HG03469 (cell line): Measurements from ENCODE around the gene FBXL13.
"Not testable (repeated sequence)": the region's sequence is repeated elsewhere in the genome, so short reads cannot be mapped to it uniquely, and the experiment has no call there.

Experiments used
- ATAC-seq: cut with Tn5 transposase; IDR thresholded peaks from one replicate; pipeline ENCODE4 v1.9.1; 2021; ENCODE audit warnings: mild to moderate bottlenecking, moderate library complexity, moderate number of reproducible peaks; ENCODE audit not compliant: unreplicated experiment

FBXL13 gene

GRCh38 chr7:102866535-102867215, 207.9 kb downstream of the FBXL13 start:
- no peak for ATAC-seq

GRCh38 chr7:102864958-102865357, 209.6 kb downstream of the FBXL13 start:
- ATAC-seq, result no peak

- ATAC-seq, result no peak
Measured at GRCh38 chr7:102860351-102860811, 214.2 kb downstream of the FBXL13 start.

- ATAC-seq, result no peak
Measured at GRCh38 chr7:102859799-102860125, 214.8 kb downstream of the FBXL13 start.

- ATAC-seq, result no peak
Measured at GRCh38 chr7:102859084-102859798, 215.4 kb downstream of the FBXL13 start.

- no peak for ATAC-seq
Measured at GRCh38 chr7:102856036-102856435, 218.6 kb downstream of the FBXL13 start.

- no peak for ATAC-seq
Measured at GRCh38 chr7:102849538-102849937, 225.1 kb downstream of the FBXL13 start.

GRCh38 chr7:102849079-102849478, 225.5 kb downstream of the FBXL13 start:
- no peak for ATAC-seq

- no peak for ATAC-seq
Measured at GRCh38 chr7:102845346-102845745, 229.2 kb downstream of the FBXL13 start.

- ATAC-seq, result peak; percentile 83
Measured at GRCh38 chr7:102843850-102844249, 230.7 kb downstream of the FBXL13 start.

- ATAC-seq, result no peak
Measured at GRCh38 chr7:102842284-102842683, 232.3 kb downstream of the FBXL13 start.

GRCh38 chr7:102841290-102841689, 233.3 kb downstream of the FBXL13 start:
- ATAC-seq, result peak; percentile 32

GRCh38 chr7:102840404-102840803, 234.2 kb downstream of the FBXL13 start:
- ATAC-seq, result no peak

GRCh38 chr7:102838572-102839101, 236.0 kb downstream of the FBXL13 start:
- ATAC-seq, result not testable (repeated sequence)

GRCh38 chr7:102837802-102838201, 236.8 kb downstream of the FBXL13 start:
- no peak for ATAC-seq

GRCh38 chr7:102836977-102837376, 237.6 kb downstream of the FBXL13 start:
- no peak for ATAC-seq

- ATAC-seq, result no peak
Measured at GRCh38 chr7:102836191-102836919, 238.2 kb downstream of the FBXL13 start.

- ATAC-seq, result peak; percentile 95
Measured at GRCh38 chr7:102834999-102835398, 239.6 kb downstream of the FBXL13 start.

GRCh38 chr7:102834466-102834865, 240.1 kb downstream of the FBXL13 start:
- no peak for ATAC-seq

- ATAC-seq, result no peak
Measured at GRCh38 chr7:102833343-102833742, 241.3 kb downstream of the FBXL13 start.

- no peak for ATAC-seq
Measured at GRCh38 chr7:102832674-102833073, 241.9 kb downstream of the FBXL13 start.
